A673 (cell line): ENCODE measurements around the gene TBC1D20. TPM values are rescaled to one million over a fixed set of nuclear protein-coding genes. Genes with fewer than 3 reads are reported as not detected.

Experiments
- BruUV-seq: library from RNA; stranded (reverse); fragments of 400-500 nt; replicated peaks from 2 replicates; lab custom pipeline; 2021; lab: Mats Ljungman, UMichigan
- CTCF ChIA-PET: fragments of 300-600 bp; sonication (Branson Sonifier 250); formaldehyde crosslinking; loops from one replicate; lab custom pipeline; 2022; ENCODE audit warnings: antibody characterized with exemption; lab: Charles Lee
- POLR2A ChIA-PET: fragments of 300-600 bp; sonication (Branson Sonifier 250); formaldehyde crosslinking; loops from one replicate; lab custom pipeline; 2022; ENCODE audit warnings: antibody characterized with exemption; ENCODE audit not compliant: low non-redundant PET; lab: Charles Lee
- DNase-seq: peaks from one replicate; pipeline ENCODE4 v3.0.0-alpha.2; 2015; ENCODE audit warnings: low spot score
- H3K27ac ChIP-seq: fragments of 200-600 bp; sonication (generic); 2 replicates; pipeline ENCODE4 v1.5.1; 2016; ENCODE audit warnings: mixed run types, low read depth, mild to moderate bottlenecking, mixed read lengths, antibody characterized with exemption, low read length; ENCODE audit not compliant: poor library complexity, severe bottlenecking
- H3K27me3 ChIP-seq: fragments of 200-600 bp; sonication (generic); replicated peaks from 2 replicates; pipeline ENCODE4 v1.6.1; 2017; ENCODE audit warnings: mixed run types, low read depth, mild to moderate bottlenecking, mixed read lengths, antibody characterized with exemption, low read length; ENCODE audit not compliant: insufficient read depth, poor library complexity
- H3K36me3 ChIP-seq: fragments of 200-600 bp; sonication (generic); 2 replicates; pipeline ENCODE4 v1.6.1; 2016; ENCODE audit warnings: mixed run types, mild to moderate bottlenecking, mixed read lengths, antibody characterized with exemption, low read length; ENCODE audit not compliant: insufficient read depth, poor library complexity, severe bottlenecking
- H3K4me1 ChIP-seq: fragments of 200-600 bp; sonication (generic); 2 replicates; pipeline ENCODE4 v1.6.1; 2017; ENCODE audit warnings: mixed run types, mild to moderate bottlenecking, mixed read lengths, antibody characterized with exemption, low read length; ENCODE audit not compliant: insufficient read depth, poor library complexity, severe bottlenecking
- H3K4me3 ChIP-seq: fragments of 200-600 bp; sonication (generic); 2 replicates; pipeline ENCODE4 v1.5.1; 2016; ENCODE audit warnings: low read depth, mixed run types, mild to moderate bottlenecking, mixed read lengths, low read length; ENCODE audit not compliant: poor library complexity, severe bottlenecking
- H3K9me3 ChIP-seq: fragments of 200-600 bp; sonication (generic); 2 replicates; pipeline ENCODE4 v1.6.1; 2016; ENCODE audit warnings: mixed run types, low read depth, mild to moderate bottlenecking, mixed read lengths, antibody characterized with exemption, low read length; ENCODE audit not compliant: poor library complexity, severe bottlenecking
- EZH2 ChIP-seq: fragments of 200-600 bp; sonication (generic); IDR thresholded peaks from 2 replicates; pipeline ENCODE4 v1.6.1; 2017; ENCODE audit warnings: borderline replicate concordance, low read depth, mild to moderate bottlenecking, mixed read lengths, antibody characterized with exemption, low read length; ENCODE audit not compliant: poor library complexity, severe bottlenecking
- intact Hi-C: fragments of 100-400 bp; cut with micrococcal nuclease; formaldehyde crosslinking; loops from one replicate; pipeline ENCODE4 v1.10.0; 2022; ENCODE audit not compliant: unreplicated experiment
- total RNA-seq: library from RNA; stranded (reverse); gene quantifications from 2 replicates; pipeline ENCODE4 v1.2.3, GENCODE V29; 2021
- TF ChIP-seq, protein P1 (sequence below): fragments of 300-800, 200-600 bp; sonication (generic); conservative IDR thresholded peaks from 2 replicates; pipeline ENCODE4 v1.5.1; 2017; ENCODE audit warnings: low read depth, mild to moderate bottlenecking, antibody characterized with exemption, low read length, moderate library complexity, mixed read lengths

TBC1D20 gene
- total RNA-seq, 1 experiment from 2014 or later, result 34.3 TPM

GRCh38 chr20:417801-418342, 44.5 kb downstream of the TBC1D20 start:
- intact Hi-C loops, result no loop called here
- ChIA-PET CTCF (no interaction called here), POLR2A (no interaction called here)
- BruUV-seq, result no TSS peak
- no peaks in the 10 kb centered on the region for H3K4me1 ChIP-seq
- peaks cover 27% of the 10 kb centered on the region for H3K36me3 ChIP-seq
- H3K4me3 ChIP-seq, result no peak overlapping the region
- TF ChIP-seq, protein P1, sequence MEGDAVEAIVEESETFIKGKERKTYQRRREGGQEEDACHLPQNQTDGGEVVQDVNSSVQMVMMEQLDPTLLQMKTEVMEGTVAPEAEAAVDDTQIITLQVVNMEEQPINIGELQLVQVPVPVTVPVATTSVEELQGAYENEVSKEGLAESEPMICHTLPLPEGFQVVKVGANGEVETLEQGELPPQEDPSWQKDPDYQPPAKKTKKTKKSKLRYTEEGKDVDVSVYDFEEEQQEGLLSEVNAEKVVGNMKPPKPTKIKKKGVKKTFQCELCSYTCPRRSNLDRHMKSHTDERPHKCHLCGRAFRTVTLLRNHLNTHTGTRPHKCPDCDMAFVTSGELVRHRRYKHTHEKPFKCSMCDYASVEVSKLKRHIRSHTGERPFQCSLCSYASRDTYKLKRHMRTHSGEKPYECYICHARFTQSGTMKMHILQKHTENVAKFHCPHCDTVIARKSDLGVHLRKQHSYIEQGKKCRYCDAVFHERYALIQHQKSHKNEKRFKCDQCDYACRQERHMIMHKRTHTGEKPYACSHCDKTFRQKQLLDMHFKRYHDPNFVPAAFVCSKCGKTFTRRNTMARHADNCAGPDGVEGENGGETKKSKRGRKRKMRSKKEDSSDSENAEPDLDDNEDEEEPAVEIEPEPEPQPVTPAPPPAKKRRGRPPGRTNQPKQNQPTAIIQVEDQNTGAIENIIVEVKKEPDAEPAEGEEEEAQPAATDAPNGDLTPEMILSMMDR, result no peak
- no peak for TF ChIP-seq EZH2
- no peaks in the 10 kb centered on the region for H3K27me3 ChIP-seq
- no peak for DNase-seq
- no peaks in the 10 kb centered on the region for H3K9me3 ChIP-seq
- H3K27ac ChIP-seq, result no peak overlapping the region

- TF ChIP-seq EZH2, result no peak
- TF ChIP-seq, protein P1, result no peak
These were observed 45.2 kb downstream of the TBC1D20 start for GRCh38 chr20:416950-417800.

GRCh38 chr20:415820-416322, 46.5 kb downstream of the TBC1D20 start:
- Histone ChIP-seq H3K4me3 (no peak overlapping the region), H3K27me3 (no peaks in the 10 kb centered on the region), H3K4me1 (no peaks in the 10 kb centered on the region), H3K36me3 (peaks cover 35% of the 10 kb centered on the region), H3K9me3 (peaks cover 6% of the 10 kb centered on the region), H3K27ac (no peak overlapping the region)
- no peak for DNase-seq
- POLR2A ChIA-PET, result no interaction called here
- CTCF ChIA-PET, result no interaction called here
- intact Hi-C loops, result no loop called here
- no TSS peak for BruUV-seq
- TF ChIP-seq EZH2, result no peak
- TF ChIP-seq, protein P1, result no peak

More at GRCh38 chr20:416950-417800, 45.2 kb downstream of the TBC1D20 start:
- H3K4me3 ChIP-seq, result no peak overlapping the region
- no peak overlapping the region for H3K27ac ChIP-seq
- BruUV-seq, result no TSS peak
- H3K9me3 ChIP-seq, result no peaks in the 10 kb centered on the region
- ChIA-PET POLR2A (no interaction called here), CTCF (no interaction called here)
- no peaks in the 10 kb centered on the region for H3K4me1 ChIP-seq
- no peaks in the 10 kb centered on the region for H3K27me3 ChIP-seq
- no peak for DNase-seq
- H3K36me3 ChIP-seq, result peaks cover 28% of the 10 kb centered on the region
- intact Hi-C loops, result no loop called here
